Body of pancreas (tissue), 4 donors: Measurements from ENCODE around the gene OSBPL10. TPM values are rescaled to one million over a fixed set of nuclear protein-coding genes. Genes with fewer than 3 reads are reported as not detected.

Experiments
- ATAC-seq: fragments of 150-250 bp; one replicate; pipeline ENCODE4 v1.9.1; 2016
- DNase-seq, 4 donors: peaks; one replicate each; pipeline ENCODE4 v3.0.0-alpha.2; 2019
- H3K27ac ChIP-seq, 4 donors: fragments of 200-600 bp; sonication (generic); 1 replicate in 3 of 4; 2 replicates in 1 of 4; pipeline versions ENCODE4 v1.5.1 to v1.6.1; 2016 to 2019; ENCODE audit warnings: mild to moderate bottlenecking in 1 of 4, mixed read lengths in 1 of 4, moderate library complexity in 1 of 4
- H3K27me3 ChIP-seq, 2 donors: fragments of 200-600 bp; sonication (generic); one replicate each; pipeline ENCODE4 v1.6.0; 2016; ENCODE audit warnings: mild to moderate bottlenecking in 1 of 2
- H3K36me3 ChIP-seq, 2 donors: fragments of 200-600 bp; sonication (generic); replicated peaks in 1 of 2; 2 replicates each; pipeline ENCODE4 v1.5.1; 2016; ENCODE audit warnings: low read depth in 2 of 2; ENCODE audit not compliant: insufficient read depth in 1 of 2
- H3K4me1 ChIP-seq: fragments of 200-600 bp; sonication (generic); one replicate; pipeline ENCODE4 v1.6.0; 2016
- H3K4me3 ChIP-seq, 2 donors: fragments of 200-600 bp; sonication (generic); 1 replicate in 1 of 2; 2 replicates in 1 of 2; pipeline ENCODE4 v1.5.1; 2016 to 2019
- H3K9me3 ChIP-seq, 3 donors: fragments of 200-600 bp; sonication (generic); 1 replicate in 2 of 3; 2 replicates in 1 of 3; pipeline ENCODE4 v1.5.1; 2016
- POLR2A ChIP-seq, 3 donors: fragments of 450-650 bp; IDR thresholded peaks; one replicate each; pipeline ENCODE4 v1.6.1; 2016; ENCODE audit warnings: antibody characterized with exemption in 3 of 3, mild to moderate bottlenecking in 2 of 3
- WGBS, 2 donors: methylation state at CpG; one replicate each; pipeline ENCODE4 v1.1.5; 2017; 5-methylcytosine and 5-hydroxymethylcytosine counted together
- intact Hi-C: fragments of 100-400 bp; cut with DNase I; formaldehyde crosslinking; loops from one replicate; pipeline ENCODE4 v1.15.1; 2023
- total RNA-seq, 2 donors: library from RNA; depleted of rRNA; stranded (reverse); fragments of >200 nt; gene quantifications; one replicate each; pipeline ENCODE4 v1.1.0, GENCODE V29; 2016
- TF ChIP-seq, protein P1 (sequence below), 7 experiments: fragments of 450-650 bp in 4 of 7; fragments of 200-600 bp in 3 of 7; sonication (generic) in 3 of 7; IDR thresholded peaks; one replicate each; pipeline ENCODE4 v1.5.1; 2016 to 2019; ENCODE audit warnings: antibody characterized with exemption in 7 of 7

Gene OSBPL10
- total RNA-seq, 2 donors from 2014 or later, result 3.4 to 27.0 TPM

DNA sequence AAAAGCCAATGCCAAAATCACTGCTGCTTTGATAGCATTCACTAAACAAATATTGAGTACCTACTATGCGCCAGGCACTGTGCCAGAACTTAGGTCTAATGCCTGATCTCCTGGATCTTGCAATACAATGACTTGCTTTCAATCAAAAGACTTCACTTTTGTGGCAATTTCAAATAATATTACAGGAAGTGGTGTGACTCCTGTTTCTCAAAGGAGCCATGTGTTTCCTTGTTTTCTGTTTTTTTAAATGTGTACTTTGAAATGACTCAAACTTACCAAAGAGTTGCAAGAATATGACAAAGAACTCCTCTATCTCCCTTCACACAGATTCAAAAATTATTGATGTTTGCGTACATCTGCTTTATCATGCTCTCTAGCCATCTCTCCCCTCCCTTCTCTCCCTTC, 18.3 kb downstream of the OSBPL10 start:
- WGBS, 2 donors, result 53 to 61% methylated on average over 2 of the region's 2 CpGs
- Histone ChIP-seq H3K4me1 (peaks cover 4% of the 10 kb centered on the region), H3K4me3 (no peak overlapping the region), H3K9me3 (no peaks in the 10 kb centered on the region), H3K36me3 (no peaks in the 10 kb centered on the region), H3K27me3 (no peaks in the 10 kb centered on the region), H3K27ac (no peak overlapping the region)
- intact Hi-C loops, result no loop called here
- TF ChIP-seq POLR2A (IDR thresholded peaks at IDR 0.05), result no peak
- TF ChIP-seq, protein P1, sequence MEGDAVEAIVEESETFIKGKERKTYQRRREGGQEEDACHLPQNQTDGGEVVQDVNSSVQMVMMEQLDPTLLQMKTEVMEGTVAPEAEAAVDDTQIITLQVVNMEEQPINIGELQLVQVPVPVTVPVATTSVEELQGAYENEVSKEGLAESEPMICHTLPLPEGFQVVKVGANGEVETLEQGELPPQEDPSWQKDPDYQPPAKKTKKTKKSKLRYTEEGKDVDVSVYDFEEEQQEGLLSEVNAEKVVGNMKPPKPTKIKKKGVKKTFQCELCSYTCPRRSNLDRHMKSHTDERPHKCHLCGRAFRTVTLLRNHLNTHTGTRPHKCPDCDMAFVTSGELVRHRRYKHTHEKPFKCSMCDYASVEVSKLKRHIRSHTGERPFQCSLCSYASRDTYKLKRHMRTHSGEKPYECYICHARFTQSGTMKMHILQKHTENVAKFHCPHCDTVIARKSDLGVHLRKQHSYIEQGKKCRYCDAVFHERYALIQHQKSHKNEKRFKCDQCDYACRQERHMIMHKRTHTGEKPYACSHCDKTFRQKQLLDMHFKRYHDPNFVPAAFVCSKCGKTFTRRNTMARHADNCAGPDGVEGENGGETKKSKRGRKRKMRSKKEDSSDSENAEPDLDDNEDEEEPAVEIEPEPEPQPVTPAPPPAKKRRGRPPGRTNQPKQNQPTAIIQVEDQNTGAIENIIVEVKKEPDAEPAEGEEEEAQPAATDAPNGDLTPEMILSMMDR (IDR thresholded peaks at IDR 0.05), result no peak
- DNase-seq, result no peak
- no peak for ATAC-seq

DNA sequence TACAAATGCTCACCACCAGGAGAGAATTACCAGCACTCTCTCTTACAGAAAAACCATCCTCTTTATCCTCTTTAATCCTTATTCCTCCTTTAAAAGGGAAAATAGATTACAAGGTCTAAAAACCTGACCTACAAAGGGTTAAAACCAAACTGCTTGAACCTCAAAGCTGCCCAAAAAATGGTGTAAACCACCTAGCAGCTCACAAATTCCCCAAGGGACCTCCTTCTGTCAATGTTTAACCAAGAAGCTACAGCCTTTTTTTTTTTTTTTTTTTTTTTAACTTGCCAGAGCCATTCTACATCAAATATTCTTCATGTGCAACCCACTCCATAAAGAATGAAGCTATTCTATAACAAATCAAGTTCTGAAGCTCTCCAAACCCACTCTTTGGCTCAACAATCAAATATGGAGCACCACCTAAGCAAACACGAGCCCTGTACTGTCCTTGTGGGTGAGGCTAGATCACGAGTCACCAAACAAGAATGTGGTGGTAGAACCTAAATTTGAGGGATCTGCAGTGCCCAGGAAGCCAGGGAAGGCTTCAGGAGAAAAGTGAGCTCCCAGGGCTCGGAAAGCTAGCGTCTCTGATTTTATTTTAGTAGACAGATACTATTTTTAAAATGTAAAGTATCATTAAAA, 20.1 kb downstream of the OSBPL10 start:
- no peak for ATAC-seq
- H3K27ac ChIP-seq, result no peak overlapping the region
- TF ChIP-seq, protein P1 (IDR thresholded peaks at IDR 0.05), result no peak
- H3K4me1 ChIP-seq, result peaks cover 4% of the 10 kb centered on the region
- H3K36me3 ChIP-seq, result no peaks in the 10 kb centered on the region
- intact Hi-C loops, result no loop called here
- H3K4me3 ChIP-seq, result no peak overlapping the region
- H3K27me3 ChIP-seq, result no peaks in the 10 kb centered on the region
- H3K9me3 ChIP-seq, result no peaks in the 10 kb centered on the region
- DNase-seq, result no peak
- whole genome bisulfite sequencing, 2 donors, result 45 to 50% methylated on average over 4 of the region's 4 CpGs

DNA sequence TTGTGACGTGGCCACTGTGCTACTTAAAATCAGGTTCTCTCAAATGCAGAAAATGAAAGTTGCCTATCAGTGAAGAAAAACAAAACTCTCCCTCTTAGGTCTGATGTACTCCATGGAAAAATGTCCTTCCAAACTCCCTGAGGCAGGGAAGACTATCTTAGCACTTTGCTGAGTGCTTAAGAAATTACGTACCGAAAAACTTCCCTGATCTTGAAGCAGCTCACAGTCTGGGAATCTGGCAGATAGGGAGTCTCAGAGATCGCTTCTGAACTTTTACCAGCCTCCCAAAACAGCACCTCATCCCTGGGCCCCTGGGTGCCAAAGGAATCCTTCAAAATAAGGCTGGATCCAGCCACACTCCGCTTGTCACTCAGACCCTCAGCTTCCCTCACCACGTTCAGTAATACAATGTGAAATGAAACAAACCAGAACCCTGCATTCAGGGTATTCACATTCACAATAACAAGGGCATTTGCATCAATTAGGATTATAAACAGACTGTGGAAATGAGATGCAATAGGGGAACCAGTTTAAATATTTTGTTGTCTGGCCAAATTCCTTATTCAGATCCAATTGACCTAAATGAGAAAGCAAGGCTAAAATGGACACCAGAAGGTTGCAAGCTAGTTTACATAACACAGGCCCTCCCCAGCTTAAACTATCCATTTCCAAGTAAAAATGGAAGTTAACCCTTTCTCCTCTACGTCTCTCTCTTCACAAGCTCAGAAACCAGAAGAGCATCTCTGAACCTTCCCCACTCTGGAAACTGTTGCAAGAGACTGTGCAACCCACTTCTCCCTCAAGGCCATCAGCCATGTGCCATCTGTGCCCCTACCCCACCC, 20.9 kb downstream of the OSBPL10 start:
- no peaks in the 10 kb centered on the region for H3K36me3 ChIP-seq
- peak; percentile 18 for ATAC-seq
- peaks cover 4% of the 10 kb centered on the region for H3K4me1 ChIP-seq
- 78 to 82% methylated on average over 7 of the region's 7 CpGs for WGBS, 2 donors
- intact Hi-C loops, result no loop called here
- DNase-seq, result no peak
- TF ChIP-seq, protein P1 (IDR thresholded peaks at IDR 0.05), result no peak
- TF ChIP-seq POLR2A (IDR thresholded peaks at IDR 0.05), result no peak
- H3K27ac ChIP-seq, result peak overlapping the region in 1 of 4 donors; percentile 20
- H3K4me3 ChIP-seq, result no peak overlapping the region
- H3K27me3 ChIP-seq, result no peaks in the 10 kb centered on the region
- H3K9me3 ChIP-seq, result no peaks in the 10 kb centered on the region

DNA sequence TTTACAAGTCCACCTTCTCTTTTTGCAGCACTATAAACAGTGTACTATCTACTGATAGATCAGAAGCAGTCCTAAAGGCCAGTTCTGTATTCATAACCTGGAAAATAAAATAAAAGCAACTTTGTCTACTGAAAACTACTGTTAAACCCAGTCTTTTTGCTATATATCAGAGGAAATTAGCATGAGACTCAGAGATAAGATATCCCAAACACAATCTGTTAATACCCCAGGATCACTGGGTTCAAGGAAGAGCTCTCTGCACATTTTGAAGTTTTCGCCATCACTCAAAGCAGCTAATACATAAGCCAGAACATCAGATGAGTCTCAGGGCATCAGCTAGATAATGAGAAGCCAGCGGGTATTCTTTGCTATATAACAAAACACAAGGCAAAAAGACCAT, 21.8 kb downstream of the OSBPL10 start:
- Histone ChIP-seq H3K27ac (peak overlapping the region in 1 of 4 donors; percentile 13), H3K4me1 (peaks cover 4% of the 10 kb centered on the region), H3K27me3 (no peaks in the 10 kb centered on the region), H3K36me3 (no peaks in the 10 kb centered on the region), H3K9me3 (no peaks in the 10 kb centered on the region), H3K4me3 (no peak overlapping the region)
- intact Hi-C loops, result no loop called here
- DNase-seq (no peak), ATAC-seq (no peak)
- TF ChIP-seq, protein P1 (IDR thresholded peaks at IDR 0.05), result no peak
- no peak for TF ChIP-seq POLR2A (IDR thresholded peaks at IDR 0.05)
- 87 to 88% methylated on average over 2 of the region's 2 CpGs for WGBS, 2 donors
